K562 (cell line): ENCODE results near the gene ARHGAP23.

Experiments
- CEBPB ChIP-seq: fragments of 450-650 bp; IDR thresholded peaks from 2 replicates; pipeline ENCODE4 v1.6.1; 2016; ENCODE audit warnings: missing genetic modification characterization, missing compliant biosample characterization
- CTCF ChIP-seq, 3 experiments: IDR thresholded peaks in 2 of 3; conservative IDR thresholded peaks in 1 of 3; 2 replicates each; pipeline ENCODE4 v1.5.1; 2011 to 2012; ENCODE audit warnings: low read length in 3 of 3, mild to moderate bottlenecking in 3 of 3, control low read depth in 2 of 3, improper control_type of control experiment in 1 of 3, inconsistent platforms in 1 of 3, low read depth in 1 of 3, mixed read lengths in 1 of 3, moderate library complexity in 1 of 3; ENCODE audit not compliant: insufficient read depth in 2 of 3
- E2F1 ChIP-seq: sonication (generic); formaldehyde crosslinking; IDR thresholded peaks from 2 replicates; pipeline ENCODE4 v1.8.1; 2023; ENCODE audit warnings: mild to moderate bottlenecking, missing genetic modification reagents, moderate library complexity
- HDAC6 ChIP-seq: IDR thresholded peaks from 2 replicates; pipeline ENCODE4 v1.6.1; 2012; ENCODE audit warnings: low read depth, mild to moderate bottlenecking, control low read depth, inconsistent platforms, low read length, moderate library complexity
- HINFP ChIP-seq: fragments of 450-650 bp; conservative IDR thresholded peaks from 2 replicates; pipeline ENCODE4 v1.6.1; 2016; ENCODE audit warnings: missing genetic modification characterization, low read depth, mild to moderate bottlenecking, control low read depth, missing compliant biosample characterization
- HNRNPL ChIP-seq: fragments of 200-400 bp; formaldehyde crosslinking; IDR thresholded peaks from 2 replicates; pipeline ENCODE4 v1.6.1; 2017; ENCODE audit warnings: low read depth, mild to moderate bottlenecking, low read length
- POLR2AphosphoS5 ChIP-seq: IDR thresholded peaks from 2 replicates; pipeline ENCODE4 v1.6.1; 2011; ENCODE audit warnings: mild to moderate bottlenecking, low read depth, low read length, moderate library complexity; ENCODE audit not compliant: control insufficient read depth, insufficient read depth
- RFX5 ChIP-seq: IDR thresholded peaks from 2 replicates; pipeline ENCODE4 v1.6.1; 2011; ENCODE audit warnings: low read depth, mild to moderate bottlenecking, improper control_type of control experiment, low read length
- SRSF1 ChIP-seq: fragments of 200-400 bp; formaldehyde crosslinking; IDR thresholded peaks from 2 replicates; pipeline ENCODE4 v1.6.1; 2017; ENCODE audit warnings: mild to moderate bottlenecking, low read depth, low read length, moderate library complexity
- ZBTB33 ChIP-seq: sonication (generic); formaldehyde crosslinking; IDR thresholded peaks from 2 replicates; pipeline ENCODE4 v1.8.1; 2023; ENCODE audit warnings: mild to moderate bottlenecking, missing genetic modification reagents
- ZNF398 ChIP-seq: fragments of 250-450 bp; sonication (Bioruptor Pico); IDR thresholded peaks from 2 replicates; pipeline ENCODE4 v1.8.0; 2021; ENCODE audit warnings: moderate library complexity, mild to moderate bottlenecking, inconsistent platforms
- ZNF717 ChIP-seq: fragments of 250-450 bp; sonication (Bioruptor Pico); IDR thresholded peaks from 2 replicates; pipeline ENCODE4 v1.5.0; 2021

GRCh38 chr17:38559880-38560230, 131.6 kb downstream of the ARHGAP23 start:
- TF ChIP-seq ZBTB33 (CRISPR knock-in tag), result no peak
- no peak for TF ChIP-seq ZNF398 (CRISPR knock-in tag)
- no peak for TF ChIP-seq CTCF (IDR thresholded peaks at IDR 0.05 in 2 of 3, conservative IDR thresholded peaks at IDR 0.05 in 1 of 3; ENCODE audit: insufficient read depth in 2 of 3, low read depth in 1 of 3, low read length in 3 of 3)
- TF ChIP-seq RFX5, result no peak
- no peak for TF ChIP-seq CEBPB (tag)
- TF ChIP-seq E2F1 (CRISPR knock-in tag), result no peak
- no peak for TF ChIP-seq HINFP
- no peak for TF ChIP-seq ZNF717
- no peak for TF ChIP-seq HDAC6
- no peak for TF ChIP-seq HNRNPL
- no peak for TF ChIP-seq SRSF1
- TF ChIP-seq POLR2AphosphoS5, result no peak
